Erythroblast (primary cell): Measurements from ENCODE around the gene DUSP16.

Source experiments
- GATA1 ChIP-seq: IDR thresholded peaks from 2 replicates; pipeline ENCODE4 v1.6.1; 2011; ENCODE audit warnings: low read depth, mild to moderate bottlenecking, control low read depth, low read length, moderate library complexity
- POLR2A ChIP-seq: IDR thresholded peaks from 2 replicates; pipeline ENCODE4 v1.6.1; 2011; ENCODE audit warnings: mild to moderate bottlenecking, low read length

GRCh38 chr12:12561371-12562015 is 1.2 kb downstream of the DUSP16 start:
- no peak for TF ChIP-seq POLR2A
- no peak for TF ChIP-seq GATA1
